ENCODE results near the gene PYHIN1.

DNA sequence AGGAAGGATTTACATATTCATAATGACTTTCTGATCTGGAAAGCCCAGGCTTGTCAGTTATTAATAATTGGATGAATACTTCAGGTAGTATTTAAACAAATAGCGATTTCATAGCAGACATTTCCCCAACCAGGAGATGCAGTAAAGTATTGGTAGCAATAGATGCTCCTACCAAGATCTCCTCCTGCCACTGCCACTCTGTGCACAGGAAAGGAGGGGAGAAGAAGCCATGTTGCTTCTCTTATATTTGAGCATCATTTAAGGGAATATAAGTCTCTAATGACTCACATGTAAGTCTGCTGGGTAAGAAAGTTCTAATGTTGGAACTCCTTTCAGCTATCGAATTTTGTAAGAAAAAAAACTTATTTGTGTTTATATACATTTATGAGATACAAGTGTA is 77.9 kb downstream of the PYHIN1 start:
- TF ChIP-seq TAF1 (IDR thresholded peaks at IDR 0.05; ENCODE audit: borderline replicate concordance, insufficient read depth, low read length) (no peak), REST (IDR thresholded peaks at IDR 0.05; ENCODE audit: insufficient read depth in 1 of 2, low read depth in 2 of 2, low read length in 2 of 2) (no peak), POLR2AphosphoS5 (IDR thresholded peaks at IDR 0.05; ENCODE audit: low read depth, low read length) (no peak), FOXP2 (optimal IDR thresholded peaks at IDR 0.05; ENCODE audit: borderline replicate concordance, extremely low read depth, extremely low read length, insufficient read depth) (no peak)

Measured in PFSK-1 (cell line).